CD4-positive, CD25-positive, alpha-beta regulatory T cell (primary cell): ENCODE results near the gene PPP1R3E. TPM values are rescaled to one million over a fixed set of nuclear protein-coding genes. Genes with fewer than 3 reads are reported as not detected.
"Not testable (repeated sequence)": the region's sequence is repeated elsewhere in the genome, so short reads cannot be mapped to it uniquely, and the experiment has no call there.

Experiments used
- ATAC-seq, 2 donors: fragments of 150-1000 bp; cut with Tn5 transposase; one replicate each; pipeline ENCODE4 v1.10.0; 2021; ENCODE audit warnings: low read depth in 2 of 2, moderate number of reproducible peaks in 2 of 2, moderate library complexity in 1 of 2
- DNase-seq, 3 donors: peaks; one replicate each; pipeline versions ENCODE4 v3.0.0 to v3.0.0-alpha.2; 2012 to 2022; ENCODE audit warnings: mixed read lengths in 1 of 3
- H3K27ac ChIP-seq: one replicate; pipeline ENCODE4 v1.7.0; 2013; ENCODE audit warnings: mild to moderate bottlenecking, low read length; ENCODE audit not compliant: insufficient read depth, poor library complexity, severe bottlenecking
- H3K27me3 ChIP-seq: one replicate; pipeline ENCODE4 v1.7.0; 2013; ENCODE audit warnings: low read length; ENCODE audit not compliant: control insufficient read depth, insufficient read depth
- H3K36me3 ChIP-seq: one replicate; pipeline ENCODE4 v1.7.0; 2013; ENCODE audit warnings: mild to moderate bottlenecking, low read length, moderate library complexity; ENCODE audit not compliant: control insufficient read depth, insufficient read depth
- H3K4me1 ChIP-seq: 2 replicates; pipeline ENCODE4 v1.7.0; 2013; ENCODE audit warnings: mild to moderate bottlenecking, low read length; ENCODE audit not compliant: insufficient read depth, control insufficient read depth, poor library complexity, severe bottlenecking
- H3K4me3 ChIP-seq: one replicate; pipeline ENCODE4 v1.7.0; 2013; ENCODE audit warnings: low read depth, mild to moderate bottlenecking, low read length, moderate library complexity
- H3K9me3 ChIP-seq, 2 experiments: 1 replicate in 1 of 2; 2 replicates in 1 of 2; pipeline ENCODE4 v1.7.0; 2013; ENCODE audit warnings: low read length in 2 of 2, mild to moderate bottlenecking in 1 of 2, moderate library complexity in 1 of 2; ENCODE audit not compliant: control insufficient read depth in 2 of 2
- H3K27ac Mint-ChIP-seq, 3 donors: one replicate each; pipeline ENCODE4 v1.8.0; 2020 to 2022; ENCODE audit warnings: mild to moderate bottlenecking in 3 of 3, mixed read lengths in 3 of 3, moderate library complexity in 2 of 3
- H3K27me3 Mint-ChIP-seq: one replicate; pipeline ENCODE4 v1.8.0; 2022; ENCODE audit warnings: mild to moderate bottlenecking, mixed read lengths
- H3K36me3 Mint-ChIP-seq: one replicate; pipeline ENCODE4 v1.8.0; 2020; ENCODE audit warnings: mixed read lengths
- H3K4me1 Mint-ChIP-seq, 4 donors: one replicate each; pipeline ENCODE4 v1.8.0; 2020 to 2022; ENCODE audit warnings: mixed read lengths in 4 of 4, mild to moderate bottlenecking in 1 of 4
- H3K4me3 Mint-ChIP-seq, 4 donors: one replicate each; pipeline ENCODE4 v1.8.0; 2020 to 2022; ENCODE audit warnings: mild to moderate bottlenecking in 4 of 4, mixed read lengths in 4 of 4, moderate library complexity in 3 of 4
- H3K9me3 Mint-ChIP-seq, 7 donors: one replicate each; pipeline ENCODE4 v1.8.0; 2020 to 2022; ENCODE audit warnings: mixed read lengths in 7 of 7, mild to moderate bottlenecking in 3 of 7, moderate library complexity in 2 of 7
- polyA plus RNA-seq, 4 donors: library from polyadenylated mRNA; unstranded; fragments of 300-500 nt; fragmentation: Illumina TruSeq; gene quantifications; one replicate each; pipeline ENCODE4 v1.2.3, GENCODE V29; 2021
- total RNA-seq: library from RNA; stranded (reverse); gene quantifications from one replicate; pipeline ENCODE4 v1.2.3, GENCODE V29; 2022

The PPP1R3E gene
- total and polyA plus RNA-seq, 5 donors from 2014 or later, result 2.5 to 33.2 (median 2.9) TPM

DNA sequence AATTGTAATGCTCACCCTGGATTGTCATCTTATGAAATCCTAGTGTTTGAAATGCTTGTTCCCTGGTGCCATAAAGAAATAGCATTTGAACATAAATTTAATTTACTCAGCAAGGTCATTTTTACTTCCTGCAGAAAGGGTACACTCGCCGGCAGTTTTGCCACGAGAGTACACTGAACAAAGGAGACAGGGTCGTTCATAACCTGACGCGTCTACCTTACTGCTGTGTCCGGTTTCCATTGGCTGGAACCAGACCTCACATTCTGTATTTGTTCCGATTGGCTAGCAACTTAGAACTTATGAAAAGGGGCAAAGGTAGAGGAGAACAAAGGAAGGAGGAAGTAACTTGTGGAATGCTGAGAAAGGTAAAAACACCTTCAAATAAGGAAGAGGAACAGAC lies 41.8 kb downstream of the PPP1R3E start:
- H3K27me3 ChIP-seq, result peaks cover 17% of the 10 kb centered on the region
- not testable (repeated sequence) for H3K36me3 Mint-ChIP-seq, H3K4me1 ChIP-seq, ATAC-seq, H3K4me3 ChIP-seq, H3K4me3 Mint-ChIP-seq, H3K9me3 Mint-ChIP-seq, H3K27ac Mint-ChIP-seq, DNase-seq, H3K27ac ChIP-seq, H3K9me3 ChIP-seq, H3K36me3 ChIP-seq, H3K4me1 Mint-ChIP-seq
- peaks cover 57% of the 10 kb centered on the region for H3K27me3 Mint-ChIP-seq

DNA sequence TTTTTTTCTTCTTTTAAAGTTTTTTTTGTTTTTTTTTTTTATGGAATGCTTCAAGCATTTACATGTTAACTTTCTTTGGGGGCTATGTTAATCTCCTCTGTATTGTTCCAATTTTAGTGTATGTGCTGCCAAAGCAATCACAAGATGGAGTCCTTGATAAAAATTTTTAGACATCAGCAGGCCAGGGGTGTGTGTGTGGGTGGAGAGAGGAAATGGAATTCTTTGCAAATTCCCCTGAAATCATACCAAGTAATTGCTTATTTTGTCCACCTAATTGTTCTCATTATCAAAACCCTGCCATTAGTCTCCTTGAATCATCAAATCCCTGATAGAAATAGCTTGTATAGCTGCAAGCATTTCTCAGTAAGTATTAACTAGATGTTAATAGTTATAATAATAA lies 43.2 kb downstream of the PPP1R3E start:
- no peaks in the 10 kb centered on the region for H3K9me3 ChIP-seq
- peaks cover 20% of the 10 kb centered on the region for H3K27me3 ChIP-seq
- no peaks in the 10 kb centered on the region for H3K36me3 Mint-ChIP-seq
- no peak overlapping the region for H3K4me3 ChIP-seq
- peaks cover 46% of the 10 kb centered on the region for H3K27me3 Mint-ChIP-seq
- H3K4me1 Mint-ChIP-seq, result no peaks in the 10 kb centered on the region
- H3K4me1 ChIP-seq, result no peaks in the 10 kb centered on the region
- H3K4me3 Mint-ChIP-seq, result no peak overlapping the region
- no peaks in the 10 kb centered on the region for H3K9me3 Mint-ChIP-seq
- no peak overlapping the region for H3K27ac ChIP-seq
- DNase-seq (no peak), ATAC-seq (no peak)
- no peak overlapping the region for H3K27ac Mint-ChIP-seq
- no peaks in the 10 kb centered on the region for H3K36me3 ChIP-seq

DNA sequence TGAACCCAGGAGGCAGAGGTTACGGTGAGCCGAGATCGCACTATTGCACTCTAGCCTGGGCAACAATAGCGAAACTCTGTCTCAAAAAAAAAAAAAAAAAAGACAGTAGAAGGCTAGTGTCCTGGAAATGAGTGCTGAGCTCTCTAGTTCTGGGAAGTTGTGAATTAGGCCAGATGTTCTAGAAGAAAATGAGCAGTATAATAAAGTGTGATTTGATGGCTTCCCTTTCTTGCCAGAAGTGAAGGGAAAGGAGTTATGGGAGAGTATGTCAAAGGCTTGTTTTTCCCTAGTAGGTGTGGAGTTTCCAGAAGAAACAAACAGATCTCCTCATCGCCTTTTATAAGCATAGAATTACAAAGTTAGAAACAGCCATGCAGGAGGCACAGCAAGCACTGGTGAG lies 44.4 kb downstream of the PPP1R3E start:
- no peak overlapping the region for H3K27ac ChIP-seq
- no peaks in the 10 kb centered on the region for H3K9me3 ChIP-seq

DNA sequence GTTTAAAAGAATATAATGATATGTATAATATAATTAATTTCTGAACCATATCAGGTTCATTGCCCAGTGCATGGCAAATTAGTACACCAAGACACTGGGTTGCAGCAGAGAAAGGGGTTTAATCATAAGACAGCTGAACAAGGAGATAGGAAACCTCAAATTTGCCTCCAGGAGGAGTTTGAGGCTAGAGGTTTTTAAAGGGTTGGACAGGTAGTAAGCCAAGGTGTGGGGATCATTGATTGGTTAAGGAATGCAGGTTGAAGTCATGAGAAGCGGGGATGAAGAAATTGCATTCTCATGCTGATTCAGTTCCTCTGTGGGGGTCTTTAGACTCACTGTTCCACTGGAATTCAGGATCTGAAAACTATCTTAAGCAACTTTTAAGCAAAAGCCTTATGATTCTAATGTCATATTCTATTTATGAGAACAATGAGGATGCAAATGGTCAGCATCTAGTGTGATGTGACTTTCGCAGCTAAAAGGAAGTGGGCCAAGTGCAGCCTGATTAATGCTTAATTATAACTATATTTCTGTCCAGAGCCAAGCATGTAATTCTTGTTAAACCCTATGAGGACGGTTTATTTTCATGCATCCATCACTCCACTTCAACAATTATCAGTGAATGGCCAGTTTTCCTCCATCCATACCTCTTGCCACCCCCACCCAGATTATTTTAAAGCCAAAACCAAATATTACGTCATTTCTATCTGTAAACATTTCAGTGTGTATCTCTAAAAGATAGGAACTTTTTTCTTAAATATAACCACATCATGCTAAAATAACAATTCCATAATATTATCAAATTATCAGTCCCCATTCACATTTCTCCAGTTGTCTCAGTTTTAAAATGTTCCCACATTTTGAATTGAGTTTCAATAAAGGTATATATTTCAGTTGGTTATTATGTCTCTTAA lies 50.0 kb downstream of the PPP1R3E start:
- no peak overlapping the region for H3K4me3 ChIP-seq
- H3K27ac Mint-ChIP-seq, result no peak overlapping the region
- H3K27me3 ChIP-seq, result peaks cover 4% of the 10 kb centered on the region
- no peaks in the 10 kb centered on the region for H3K4me1 ChIP-seq
- H3K4me3 Mint-ChIP-seq, result no peak overlapping the region
- H3K9me3 ChIP-seq, result no peaks in the 10 kb centered on the region
- no peak for DNase-seq
- ATAC-seq, result no peak
- H3K9me3 Mint-ChIP-seq, result no peaks in the 10 kb centered on the region
- H3K36me3 ChIP-seq, result no peaks in the 10 kb centered on the region
- H3K27me3 Mint-ChIP-seq, result peaks cover 30% of the 10 kb centered on the region
- no peaks in the 10 kb centered on the region for H3K36me3 Mint-ChIP-seq
- no peaks in the 10 kb centered on the region for H3K4me1 Mint-ChIP-seq
- H3K27ac ChIP-seq, result no peak overlapping the region

More for the DNA sequence above, 44.4 kb downstream of the PPP1R3E start:
- H3K36me3 Mint-ChIP-seq, result no peaks in the 10 kb centered on the region
- H3K27me3 Mint-ChIP-seq, result peaks cover 40% of the 10 kb centered on the region
- H3K27ac Mint-ChIP-seq, result no peak overlapping the region
- no peaks in the 10 kb centered on the region for H3K9me3 Mint-ChIP-seq
- peaks cover 20% of the 10 kb centered on the region for H3K27me3 ChIP-seq
- no peak for ATAC-seq
- no peaks in the 10 kb centered on the region for H3K36me3 ChIP-seq
- DNase-seq, result no peak
- H3K4me3 ChIP-seq, result no peak overlapping the region
- no peak overlapping the region for H3K4me3 Mint-ChIP-seq
- H3K4me1 ChIP-seq, result no peaks in the 10 kb centered on the region
- no peaks in the 10 kb centered on the region for H3K4me1 Mint-ChIP-seq

DNA sequence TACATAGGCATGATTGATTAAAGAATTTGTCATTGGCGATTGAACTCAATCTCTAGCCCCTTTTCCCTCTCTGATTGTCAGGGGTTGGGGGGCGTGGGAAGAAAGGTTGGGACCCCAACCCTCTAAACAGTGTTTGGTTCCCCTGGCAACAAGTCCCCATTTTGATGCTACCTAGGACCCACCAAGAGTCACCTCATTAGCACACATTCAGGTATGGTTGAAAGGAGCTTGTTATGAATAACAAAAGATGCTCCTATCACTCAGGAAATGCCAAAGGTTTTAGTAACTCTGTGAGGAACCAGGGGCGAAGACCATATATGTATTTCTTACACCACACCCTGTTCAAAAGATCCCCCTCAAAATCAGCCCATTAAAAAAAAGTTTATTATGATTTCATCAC lies 50.7 kb downstream of the PPP1R3E start:
- Histone ChIP-seq H3K27ac (no peak overlapping the region), H3K36me3 (no peaks in the 10 kb centered on the region), H3K27me3 (peaks cover 4% of the 10 kb centered on the region), H3K9me3 (no peaks in the 10 kb centered on the region), H3K4me1 (no peaks in the 10 kb centered on the region), H3K4me3 (no peak overlapping the region)
- H3K4me1 Mint-ChIP-seq, result no peaks in the 10 kb centered on the region
- H3K27me3 Mint-ChIP-seq, result peaks cover 27% of the 10 kb centered on the region
- no peaks in the 10 kb centered on the region for H3K36me3 Mint-ChIP-seq
- H3K27ac Mint-ChIP-seq, result no peak overlapping the region
- DNase-seq (no peak), ATAC-seq (no peak)
- no peak overlapping the region for H3K4me3 Mint-ChIP-seq
- H3K9me3 Mint-ChIP-seq, result no peaks in the 10 kb centered on the region

DNA sequence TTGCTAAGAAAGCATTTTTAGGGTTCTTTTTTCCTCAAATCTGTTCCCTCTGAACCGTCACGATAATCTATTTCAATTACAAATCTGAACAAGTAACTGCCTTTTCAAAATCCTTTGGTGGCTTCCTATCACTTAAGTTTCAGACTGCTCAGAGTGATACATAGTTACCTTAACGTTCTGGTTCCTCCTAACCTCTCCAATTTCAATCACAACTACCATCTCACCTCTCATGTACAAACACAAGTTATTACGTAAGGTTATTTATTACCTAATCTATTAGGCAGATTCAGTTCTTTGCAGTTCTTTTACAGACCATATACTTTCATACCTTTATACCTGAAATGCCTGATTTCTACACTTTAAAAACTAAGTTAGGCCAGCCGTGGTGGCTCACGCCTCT lies 52.8 kb downstream of the PPP1R3E start:
- no peaks in the 10 kb centered on the region for H3K9me3 Mint-ChIP-seq

DNA sequence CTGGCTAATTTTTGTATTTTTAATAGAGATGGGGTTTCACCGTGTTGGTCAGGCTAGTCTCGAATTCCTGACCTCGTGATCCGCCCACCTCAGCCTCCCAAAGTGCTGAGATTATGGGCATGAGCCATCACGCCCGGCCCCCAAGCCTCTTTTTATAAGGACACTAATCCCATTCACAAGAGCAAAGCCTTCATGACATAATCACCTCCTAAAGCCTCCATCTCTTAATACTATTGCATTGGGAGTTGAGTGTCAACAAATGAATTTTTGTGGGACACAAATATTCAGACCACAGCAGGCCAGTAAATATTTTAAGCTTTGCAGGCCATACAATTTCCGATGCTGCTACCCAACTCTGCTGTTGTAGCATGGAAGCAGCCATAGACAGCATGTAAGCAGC lies 54.1 kb downstream of the PPP1R3E start:
- Histone ChIP-seq H3K4me1 (no peaks in the 10 kb centered on the region), H3K9me3 (no peaks in the 10 kb centered on the region), H3K36me3 (no peaks in the 10 kb centered on the region), H3K27me3 (peaks cover 2% of the 10 kb centered on the region), H3K4me3 (no peak overlapping the region), H3K27ac (no peak overlapping the region)
- H3K27me3 Mint-ChIP-seq, result peaks cover 34% of the 10 kb centered on the region
- H3K4me1 Mint-ChIP-seq, result no peaks in the 10 kb centered on the region
- H3K9me3 Mint-ChIP-seq, result no peaks in the 10 kb centered on the region
- DNase-seq (no peak), ATAC-seq (no peak)
- H3K4me3 Mint-ChIP-seq, result no peak overlapping the region
- no peaks in the 10 kb centered on the region for H3K36me3 Mint-ChIP-seq
- H3K27ac Mint-ChIP-seq, result no peak overlapping the region

More for the DNA sequence above, 52.8 kb downstream of the PPP1R3E start:
- peaks cover 2% of the 10 kb centered on the region for H3K27me3 ChIP-seq
- no peaks in the 10 kb centered on the region for H3K36me3 ChIP-seq
- H3K4me1 ChIP-seq, result no peaks in the 10 kb centered on the region
- Mint-ChIP-seq H3K4me3 (no peak overlapping the region), H3K4me1 (no peaks in the 10 kb centered on the region), H3K27ac (no peak overlapping the region), H3K27me3 (peaks cover 34% of the 10 kb centered on the region), H3K36me3 (no peaks in the 10 kb centered on the region)
- H3K9me3 ChIP-seq, result no peaks in the 10 kb centered on the region
- DNase-seq, result no peak
- no peak overlapping the region for H3K27ac ChIP-seq
- no peak overlapping the region for H3K4me3 ChIP-seq
- no peak for ATAC-seq
